WTC11 (cell line): ENCODE measurements around the gene SH2D5. TPM values are rescaled to one million over a fixed set of nuclear protein-coding genes. Genes with fewer than 3 reads are reported as not detected.

Experiments used
- ATAC-seq: fragments of 200-7000 bp; cut with Tn5 transposase; 2 replicates; pipeline ENCODE4 v1.10.0; 2021; ENCODE audit warnings: mild to moderate bottlenecking, moderate library complexity
- CTCF ChIA-PET: fragments of 300-600 bp; sonication (Branson Sonifier 250); formaldehyde crosslinking; loops from one replicate; lab custom pipeline; 2021; ENCODE audit warnings: antibody characterized with exemption; lab: Charles Lee
- POLR2A ChIA-PET: fragments of 350-600 bp; sonication (Branson Sonifier 250); formaldehyde crosslinking; loops from one replicate; lab custom pipeline; 2021; ENCODE audit warnings: antibody characterized with exemption; lab: Charles Lee
- DNase-seq: peaks from one replicate; pipeline ENCODE4 v3.0.0; 2021; ENCODE audit warnings: low spot score
- H3K27ac Mint-ChIP-seq: 2 replicates; pipeline ENCODE4 v1.8.0; 2021; ENCODE audit warnings: mixed read lengths
- H3K27me3 Mint-ChIP-seq: 2 replicates; pipeline ENCODE4 v1.8.0; 2021; ENCODE audit warnings: low read depth, mild to moderate bottlenecking, moderate library complexity, mixed read lengths
- H3K36me3 Mint-ChIP-seq: 2 replicates; pipeline ENCODE4 v1.8.0; 2021; ENCODE audit warnings: mixed read lengths
- H3K4me1 Mint-ChIP-seq: 2 replicates; pipeline ENCODE4 v1.8.0; 2022; ENCODE audit warnings: mixed read lengths
- H3K4me3 Mint-ChIP-seq: 2 replicates; pipeline ENCODE4 v1.8.0; 2021; ENCODE audit warnings: mild to moderate bottlenecking, moderate library complexity, mixed read lengths
- H3K9me3 Mint-ChIP-seq: 2 replicates; pipeline ENCODE4 v1.8.0; 2021; ENCODE audit warnings: mixed read lengths
- ATF6 ChIP-seq: sonication (generic); formaldehyde crosslinking; IDR thresholded peaks from 2 replicates; pipeline ENCODE4 v1.8.1; 2023; ENCODE audit warnings: mild to moderate bottlenecking, missing genetic modification reagents
- E2F1 ChIP-seq: sonication (generic); formaldehyde crosslinking; IDR thresholded peaks from 2 replicates; pipeline ENCODE4 v1.8.0; 2022; ENCODE audit warnings: mild to moderate bottlenecking, missing genetic modification reagents
- ELF4 ChIP-seq: sonication (generic); formaldehyde crosslinking; IDR thresholded peaks from 2 replicates; pipeline ENCODE4 v1.8.1; 2022; ENCODE audit warnings: low read depth, mild to moderate bottlenecking, moderate library complexity, missing genetic modification reagents
- ESRRA ChIP-seq: sonication (generic); formaldehyde crosslinking; IDR thresholded peaks from 2 replicates; pipeline ENCODE4 v1.8.1; 2022; ENCODE audit warnings: mild to moderate bottlenecking, missing genetic modification reagents, borderline replicate concordance
- FOXK1 ChIP-seq: sonication (generic); formaldehyde crosslinking; IDR thresholded peaks from 2 replicates; pipeline ENCODE4 v1.8.0; 2022; ENCODE audit warnings: mild to moderate bottlenecking, moderate library complexity, missing genetic modification reagents
- GRHL2 ChIP-seq: fragments of 250-450 bp; sonication (Bioruptor Pico); IDR thresholded peaks from 2 replicates; pipeline ENCODE4 v1.8.0; 2022; ENCODE audit warnings: mild to moderate bottlenecking, moderate library complexity; ENCODE audit not compliant: insufficient replicate concordance, severe bottlenecking
- GTF2I ChIP-seq: fragments of 250-450 bp; sonication (Bioruptor Pico); conservative IDR thresholded peaks from 2 replicates; pipeline ENCODE4 v1.4.0; 2021; ENCODE audit warnings: mild to moderate bottlenecking
- IRF2 ChIP-seq: sonication (generic); formaldehyde crosslinking; IDR thresholded peaks from 2 replicates; pipeline ENCODE4 v1.8.0; 2022; ENCODE audit warnings: low read depth, missing genetic modification reagents, borderline replicate concordance
- JAZF1 ChIP-seq: fragments of 250-450 bp; sonication (Bioruptor Pico); IDR thresholded peaks from 2 replicates; pipeline ENCODE4 v1.9.0; 2021; ENCODE audit warnings: moderate library complexity, mild to moderate bottlenecking, inconsistent platforms
- MXD4 ChIP-seq: fragments of 250-450 bp; sonication (Bioruptor Pico); IDR thresholded peaks from 2 replicates; pipeline ENCODE4 v1.8.0; 2021; ENCODE audit warnings: mild to moderate bottlenecking, moderate library complexity, borderline replicate concordance
- STAT6 ChIP-seq: sonication (generic); formaldehyde crosslinking; conservative IDR thresholded peaks from 2 replicates; pipeline ENCODE4 v1.8.1; 2023; ENCODE audit warnings: mild to moderate bottlenecking, low read depth, missing genetic modification reagents, moderate library complexity
- TEAD4 ChIP-seq: sonication (generic); formaldehyde crosslinking; IDR thresholded peaks from 2 replicates; pipeline ENCODE4 v1.8.0; 2022; ENCODE audit warnings: mild to moderate bottlenecking, missing genetic modification reagents
- TP53 ChIP-seq: sonication (generic); formaldehyde crosslinking; IDR thresholded peaks from 2 replicates; pipeline ENCODE4 v1.8.1; 2023; ENCODE audit warnings: mild to moderate bottlenecking, missing genetic modification reagents
- ZBTB43 ChIP-seq: sonication (generic); formaldehyde crosslinking; IDR thresholded peaks from 2 replicates; pipeline ENCODE4 v1.8.1; 2023; ENCODE audit warnings: mild to moderate bottlenecking, missing genetic modification reagents
- ZNF121 ChIP-seq: sonication (generic); formaldehyde crosslinking; IDR thresholded peaks from 2 replicates; pipeline ENCODE4 v1.8.0; 2023; ENCODE audit warnings: missing genetic modification reagents
- ZNF219 ChIP-seq: sonication (generic); formaldehyde crosslinking; IDR thresholded peaks from 2 replicates; pipeline ENCODE4 v1.8.0; 2023; ENCODE audit warnings: missing genetic modification reagents, mild to moderate bottlenecking, borderline replicate concordance
- ZNF263 ChIP-seq: sonication (generic); formaldehyde crosslinking; IDR thresholded peaks from 2 replicates; pipeline ENCODE4 v1.8.1; 2022; ENCODE audit warnings: low read depth, mild to moderate bottlenecking, moderate library complexity, missing genetic modification reagents
- ZNF671 ChIP-seq: fragments of 250-450 bp; sonication (Bioruptor Pico); IDR thresholded peaks from 2 replicates; pipeline ENCODE4 v1.8.0; 2021; ENCODE audit warnings: mild to moderate bottlenecking
- total RNA-seq: library from RNA; stranded (reverse); gene quantifications from 3 replicates; pipeline ENCODE4 v1.2.3, GENCODE V29; 2021
- TF ChIP-seq, protein P1 (sequence below): sonication (generic); formaldehyde crosslinking; IDR thresholded peaks from 2 replicates; pipeline ENCODE4 v1.8.1; 2022; ENCODE audit warnings: mild to moderate bottlenecking, moderate library complexity, missing genetic modification reagents
- TF ChIP-seq, protein P2 (sequence below): fragments of 250-450 bp; sonication (Bioruptor Pico); IDR thresholded peaks from 2 replicates; pipeline ENCODE4 v1.9.0; 2021; ENCODE audit warnings: mild to moderate bottlenecking
- TF ChIP-seq, protein P3 (sequence below): sonication (generic); formaldehyde crosslinking; IDR thresholded peaks from 2 replicates; pipeline ENCODE4 v1.8.1; 2023; ENCODE audit warnings: mild to moderate bottlenecking, missing genetic modification reagents, borderline replicate concordance
- TF ChIP-seq, protein P4 (sequence below): fragments of 250-450 bp; sonication (Bioruptor Pico); IDR thresholded peaks from 2 replicates; pipeline ENCODE4 v1.9.0; 2021; ENCODE audit warnings: moderate library complexity, mild to moderate bottlenecking, inconsistent platforms, borderline replicate concordance

The SH2D5 gene
- total RNA-seq, 1 experiment from 2014 or later = 13.8 TPM

GRCh38 chr1:20695515-20695914, 37.0 kb downstream of the SH2D5 start (continued):
- TF ChIP-seq E2F1 (CRISPR knock-in tag) (no peak), ZNF121 (CRISPR knock-in tag) (no peak), JAZF1 (no peak), ZNF671 (CRISPR knock-in tag) (no peak), ZNF219 (CRISPR knock-in tag) (no peak), IRF2 (CRISPR knock-in tag) (no peak), TEAD4 (CRISPR knock-in tag) (no peak)
- TF ChIP-seq, protein P1, sequence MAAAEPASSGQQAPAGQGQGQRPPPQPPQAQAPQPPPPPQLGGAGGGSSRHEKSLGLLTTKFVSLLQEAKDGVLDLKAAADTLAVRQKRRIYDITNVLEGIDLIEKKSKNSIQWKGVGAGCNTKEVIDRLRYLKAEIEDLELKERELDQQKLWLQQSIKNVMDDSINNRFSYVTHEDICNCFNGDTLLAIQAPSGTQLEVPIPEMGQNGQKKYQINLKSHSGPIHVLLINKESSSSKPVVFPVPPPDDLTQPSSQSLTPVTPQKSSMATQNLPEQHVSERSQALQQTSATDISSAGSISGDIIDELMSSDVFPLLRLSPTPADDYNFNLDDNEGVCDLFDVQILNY (CRISPR knock-in tag) = no peak
- TF ChIP-seq, protein P2, sequence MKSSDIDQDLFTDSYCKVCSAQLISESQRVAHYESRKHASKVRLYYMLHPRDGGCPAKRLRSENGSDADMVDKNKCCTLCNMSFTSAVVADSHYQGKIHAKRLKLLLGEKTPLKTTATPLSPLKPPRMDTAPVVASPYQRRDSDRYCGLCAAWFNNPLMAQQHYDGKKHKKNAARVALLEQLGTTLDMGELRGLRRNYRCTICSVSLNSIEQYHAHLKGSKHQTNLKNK = no peak

GRCh38 chr1:20693623-20694022, 38.9 kb downstream of the SH2D5 start:
- POLR2A ChIA-PET = interaction anchor here (0.6 kb wide), 1 partner anchor 486 kb away, joined by 3 read pairs; no protein-coding TSS in a partner anchor
- TF ChIP-seq FOXK1 (CRISPR knock-in tag) = no peak
- TF ChIP-seq ZNF263 (CRISPR knock-in tag) = no peak
- no peak for TF ChIP-seq GRHL2
- TF ChIP-seq, protein P3, sequence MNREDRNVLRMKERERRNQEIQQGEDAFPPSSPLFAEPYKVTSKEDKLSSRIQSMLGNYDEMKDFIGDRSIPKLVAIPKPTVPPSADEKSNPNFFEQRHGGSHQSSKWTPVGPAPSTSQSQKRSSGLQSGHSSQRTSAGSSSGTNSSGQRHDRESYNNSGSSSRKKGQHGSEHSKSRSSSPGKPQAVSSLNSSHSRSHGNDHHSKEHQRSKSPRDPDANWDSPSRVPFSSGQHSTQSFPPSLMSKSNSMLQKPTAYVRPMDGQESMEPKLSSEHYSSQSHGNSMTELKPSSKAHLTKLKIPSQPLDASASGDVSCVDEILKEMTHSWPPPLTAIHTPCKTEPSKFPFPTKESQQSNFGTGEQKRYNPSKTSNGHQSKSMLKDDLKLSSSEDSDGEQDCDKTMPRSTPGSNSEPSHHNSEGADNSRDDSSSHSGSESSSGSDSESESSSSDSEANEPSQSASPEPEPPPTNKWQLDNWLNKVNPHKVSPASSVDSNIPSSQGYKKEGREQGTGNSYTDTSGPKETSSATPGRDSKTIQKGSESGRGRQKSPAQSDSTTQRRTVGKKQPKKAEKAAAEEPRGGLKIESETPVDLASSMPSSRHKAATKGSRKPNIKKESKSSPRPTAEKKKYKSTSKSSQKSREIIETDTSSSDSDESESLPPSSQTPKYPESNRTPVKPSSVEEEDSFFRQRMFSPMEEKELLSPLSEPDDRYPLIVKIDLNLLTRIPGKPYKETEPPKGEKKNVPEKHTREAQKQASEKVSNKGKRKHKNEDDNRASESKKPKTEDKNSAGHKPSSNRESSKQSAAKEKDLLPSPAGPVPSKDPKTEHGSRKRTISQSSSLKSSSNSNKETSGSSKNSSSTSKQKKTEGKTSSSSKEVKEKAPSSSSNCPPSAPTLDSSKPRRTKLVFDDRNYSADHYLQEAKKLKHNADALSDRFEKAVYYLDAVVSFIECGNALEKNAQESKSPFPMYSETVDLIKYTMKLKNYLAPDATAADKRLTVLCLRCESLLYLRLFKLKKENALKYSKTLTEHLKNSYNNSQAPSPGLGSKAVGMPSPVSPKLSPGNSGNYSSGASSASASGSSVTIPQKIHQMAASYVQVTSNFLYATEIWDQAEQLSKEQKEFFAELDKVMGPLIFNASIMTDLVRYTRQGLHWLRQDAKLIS (CRISPR knock-in tag) = no peak
- no peak for TF ChIP-seq ZBTB43 (CRISPR knock-in tag)
- TF ChIP-seq GTF2I = no peak
- TF ChIP-seq ESRRA (CRISPR knock-in tag) = no peak
- TF ChIP-seq ELF4 (CRISPR knock-in tag) = no peak
- TF ChIP-seq STAT6 (CRISPR knock-in tag) = no peak
- TF ChIP-seq TP53 = no peak
- TF ChIP-seq MXD4 (CRISPR knock-in tag) = no peak
- TF ChIP-seq, protein P4, sequence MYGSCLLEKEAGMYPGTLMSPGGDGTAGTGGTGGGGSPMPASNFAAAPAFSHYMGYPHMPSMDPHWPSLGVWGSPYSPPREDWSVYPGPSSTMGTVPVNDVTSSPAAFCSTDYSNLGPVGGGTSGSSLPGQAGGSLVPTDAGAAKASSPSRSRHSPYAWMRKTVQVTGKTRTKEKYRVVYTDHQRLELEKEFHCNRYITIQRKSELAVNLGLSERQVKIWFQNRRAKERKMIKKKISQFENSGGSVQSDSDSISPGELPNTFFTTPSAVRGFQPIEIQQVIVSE (CRISPR knock-in tag) = no peak
- TF ChIP-seq ATF6 (CRISPR knock-in tag) = no peak
- no peak for TF ChIP-seq ZNF121 (CRISPR knock-in tag)

More at GRCh38 chr1:20693623-20694022, 38.9 kb downstream of the SH2D5 start:
- CTCF ChIA-PET = interaction anchor here (0.6 to 1.8 kb wide), 4 partner anchors 9 to 118 kb away, joined by 3 to 5 read pairs (median 4); no protein-coding TSS in a partner anchor
- no peak for DNase-seq
- H3K27me3 Mint-ChIP-seq = peaks cover 2% of the 10 kb centered on the region
- H3K9me3 Mint-ChIP-seq = no peaks in the 10 kb centered on the region
- H3K36me3 Mint-ChIP-seq = no peaks in the 10 kb centered on the region
- H3K4me1 Mint-ChIP-seq = peaks cover 11% of the 10 kb centered on the region
- no peak for ATAC-seq
- H3K4me3 Mint-ChIP-seq = no peak overlapping the region
- H3K27ac Mint-ChIP-seq = no peak overlapping the region
